ENCODE data around the gene NPAT. TPM values are rescaled to one million over a fixed set of nuclear protein-coding genes. Genes with fewer than 3 reads are reported as not detected.

The NPAT gene
- total RNA-seq, 1 experiment from 2014 or later: 14.9 TPM

DNA sequence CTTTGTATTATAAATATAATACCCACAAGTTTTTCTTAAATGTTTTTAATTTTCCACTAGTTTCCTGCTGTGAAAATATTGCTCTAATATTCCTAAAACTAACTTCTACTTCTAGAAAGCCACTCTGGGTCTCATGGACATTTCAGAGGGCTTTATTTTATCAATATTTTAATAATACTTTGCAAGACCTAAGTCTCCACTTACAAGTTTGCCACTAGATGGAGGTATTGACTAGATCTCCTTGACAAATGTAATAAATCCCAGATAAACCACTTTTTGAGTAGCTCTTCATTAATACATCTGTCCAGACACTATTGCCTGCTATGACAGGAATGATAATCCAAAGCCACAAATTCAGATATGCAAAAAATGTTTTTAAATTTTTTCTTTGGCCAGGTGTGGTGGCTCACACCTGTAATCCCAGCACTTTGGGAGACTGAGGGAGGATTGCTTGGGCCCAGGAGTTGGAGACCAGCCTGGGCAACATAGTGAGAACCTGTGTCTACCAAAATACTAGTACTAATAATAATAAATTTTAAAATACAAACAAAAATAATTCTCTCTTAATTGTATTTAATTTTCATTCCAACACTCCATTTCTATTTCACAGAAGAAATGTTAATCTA, 104.6 kb downstream of the NPAT start:
- no peaks in the 10 kb centered on the region for H3K9me2 ChIP-seq (ENCODE audit: insufficient read depth)
- no TSS peak for BruUV-seq (replicated peaks)
- no peaks in the 10 kb centered on the region for H3K27me3 ChIP-seq (ENCODE audit: insufficient read depth, low read length)
- POLR2A ChIA-PET: interaction anchor here (1.5 kb wide), 1 partner anchor 538 kb away, joined by 3 read pairs; no protein-coding TSS in a partner anchor
- no peaks in the 10 kb centered on the region for H3K9me3 ChIP-seq (ENCODE audit: control insufficient read depth in 1 of 2, insufficient read depth in 1 of 2, low read depth in 1 of 2, low read length in 2 of 2)
- intact Hi-C loops (cut with micrococcal nuclease): loop anchor here (2.0 kb wide), 3 partner anchors 105 to 537 kb away; partner anchors contain the start of genes ATM and NPAT
- DNase-seq (ENCODE audit: low read depth, low spot score) (peak; percentile 52), ATAC-seq (no peak)
- H3K27ac ChIP-seq (ENCODE audit: low read depth, low read length): no peak overlapping the region
- H3K4me1 ChIP-seq (ENCODE audit: control insufficient read depth in 1 of 2, insufficient read depth in 2 of 2, low read length in 2 of 2): peaks cover 5 to 28% of the 10 kb centered on the region in 2 experiments; a peak in 3 of 4 replicates
- CTCF ChIA-PET: interaction anchor here (0.8 to 3.4 kb wide), 19 partner anchors 9 to 1823 kb away, joined by 3 to 23 read pairs (median 6); partner anchors contain the start of genes ATM, DDX10 and NPAT
- no peak overlapping the region for H3K4me2 ChIP-seq (ENCODE audit: low read length)
- TF ChIP-seq SRF (IDR thresholded peaks at IDR 0.05; ENCODE audit: low read depth) (no peak), SP1 (IDR thresholded peaks at IDR 0.05; ENCODE audit: low read depth) (no peak), POLR2A (IDR thresholded peaks at IDR 0.05; ENCODE audit: borderline replicate concordance, extremely low read depth, insufficient read depth, insufficient read length) (no peak), RAD21 (IDR thresholded peaks at IDR 0.05; ENCODE audit: low read depth) (peak; percentile 85), CEBPB (IDR thresholded peaks at IDR 0.05; ENCODE audit: low read depth) (peak; percentile 12; the same call in 1 of the 2 replicates), TCF7L2 (IDR thresholded peaks at IDR 0.05; ENCODE audit: borderline replicate concordance, extremely low read depth, insufficient read depth, insufficient read length) (no peak), YY1 (IDR thresholded peaks at IDR 0.05; ENCODE audit: extremely low read depth, insufficient replicate concordance, low read depth, low read length) (no peak)
- TF ChIP-seq, protein P1, sequence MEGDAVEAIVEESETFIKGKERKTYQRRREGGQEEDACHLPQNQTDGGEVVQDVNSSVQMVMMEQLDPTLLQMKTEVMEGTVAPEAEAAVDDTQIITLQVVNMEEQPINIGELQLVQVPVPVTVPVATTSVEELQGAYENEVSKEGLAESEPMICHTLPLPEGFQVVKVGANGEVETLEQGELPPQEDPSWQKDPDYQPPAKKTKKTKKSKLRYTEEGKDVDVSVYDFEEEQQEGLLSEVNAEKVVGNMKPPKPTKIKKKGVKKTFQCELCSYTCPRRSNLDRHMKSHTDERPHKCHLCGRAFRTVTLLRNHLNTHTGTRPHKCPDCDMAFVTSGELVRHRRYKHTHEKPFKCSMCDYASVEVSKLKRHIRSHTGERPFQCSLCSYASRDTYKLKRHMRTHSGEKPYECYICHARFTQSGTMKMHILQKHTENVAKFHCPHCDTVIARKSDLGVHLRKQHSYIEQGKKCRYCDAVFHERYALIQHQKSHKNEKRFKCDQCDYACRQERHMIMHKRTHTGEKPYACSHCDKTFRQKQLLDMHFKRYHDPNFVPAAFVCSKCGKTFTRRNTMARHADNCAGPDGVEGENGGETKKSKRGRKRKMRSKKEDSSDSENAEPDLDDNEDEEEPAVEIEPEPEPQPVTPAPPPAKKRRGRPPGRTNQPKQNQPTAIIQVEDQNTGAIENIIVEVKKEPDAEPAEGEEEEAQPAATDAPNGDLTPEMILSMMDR (IDR thresholded peaks at IDR 0.05 in 2 of 3, conservative IDR thresholded peaks at IDR 0.05 in 1 of 3; ENCODE audit: borderline replicate concordance in 1 of 3, insufficient read depth in 1 of 3, low read depth in 2 of 3, low read length in 2 of 3): peak; percentile 61 to 75 (median 66); a peak in 5 of 6 replicates
- H3K36me3 ChIP-seq (ENCODE audit: control insufficient read depth in 1 of 2, insufficient read depth in 2 of 2, low read length in 2 of 2): no peaks in the 10 kb centered on the region
- no peaks in the 10 kb centered on the region for H4K20me1 ChIP-seq (ENCODE audit: insufficient read depth)
- H3K4me3 ChIP-seq (replicated peaks in 1 of 2; ENCODE audit: low read depth in 1 of 2, low read length in 2 of 2): no peak overlapping the region
- H3K9ac ChIP-seq (ENCODE audit: low read length): no peak overlapping the region
- H2AFZ ChIP-seq (ENCODE audit: low read depth, low read length, poor library complexity, severe bottlenecking): no peak overlapping the region
- H3K79me2 ChIP-seq (ENCODE audit: insufficient read depth, low read length): peaks cover 12% of the 10 kb centered on the region
- RAD21 ChIA-PET (ENCODE audit: low non-redundant PET in 1 of 2, low total read pairs in 2 of 2, uncharacterized antibody in 2 of 2, unreplicated experiment in 2 of 2): interaction anchor here (0.7 to 1.0 kb wide), 2 partner anchors 538 to 578 kb away, joined by 3 read pairs; no protein-coding TSS in a partner anchor
